Sigmoid colon (tissue), 7 donors: ENCODE measurements around the gene KCNF1. TPM values are rescaled to one million over a fixed set of nuclear protein-coding genes. Genes with fewer than 3 reads are reported as not detected.

Experiments
- DNase-seq: peaks from one replicate; pipeline ENCODE4 v3.0.0-alpha.2; 2019
- H3K27ac ChIP-seq, 4 donors: fragments of 200-600 bp; sonication (generic); one replicate each; pipeline ENCODE4 v1.5.1; 2016 to 2019; ENCODE audit warnings: mild to moderate bottlenecking in 1 of 4
- H3K27me3 ChIP-seq, 3 donors: fragments of 200-600 bp; sonication (generic); one replicate each; pipeline ENCODE4 v1.5.1; 2019; ENCODE audit warnings: mild to moderate bottlenecking in 1 of 3
- H3K36me3 ChIP-seq, 4 donors: fragments of 200-600 bp; sonication (generic); one replicate each; pipeline ENCODE4 v1.5.1; 2016 to 2019
- H3K4me1 ChIP-seq, 4 donors: fragments of 200-600 bp; sonication (generic); one replicate each; pipeline ENCODE4 v1.5.1; 2017 to 2019
- H3K4me3 ChIP-seq, 4 donors: fragments of 200-600 bp; sonication (generic); one replicate each; pipeline ENCODE4 v1.5.1; 2017 to 2019; ENCODE audit warnings: mild to moderate bottlenecking in 2 of 4, moderate library complexity in 1 of 4
- H3K9me3 ChIP-seq, 4 donors: fragments of 200-600 bp in 3 of 4; sonication (generic) in 3 of 4; one replicate each; pipeline versions ENCODE4 v1.5.1 to v1.6.1; 2013 to 2019
- CTCF ChIP-seq, 4 experiments: fragments of 450-650 bp in 3 of 4; fragments of 200-600 bp in 1 of 4; IDR thresholded peaks; one replicate each; pipeline ENCODE4 v1.5.1; 2016 to 2019; ENCODE audit warnings: antibody characterized with exemption in 4 of 4, mild to moderate bottlenecking in 3 of 4, moderate library complexity in 2 of 4
- EP300 ChIP-seq, 4 donors: sonication (generic); formaldehyde crosslinking; IDR thresholded peaks; one replicate each; pipeline ENCODE4 v1.6.1; 2017; ENCODE audit warnings: antibody characterized with exemption in 4 of 4
- POLR2A ChIP-seq, 2 donors: fragments of 450-650 bp; IDR thresholded peaks; one replicate each; pipeline ENCODE4 v1.6.1; 2016; ENCODE audit warnings: antibody characterized with exemption in 2 of 2, mild to moderate bottlenecking in 2 of 2, moderate library complexity in 2 of 2
- POLR2AphosphoS5 ChIP-seq, 4 donors: sonication (generic); formaldehyde crosslinking; IDR thresholded peaks; one replicate each; pipeline ENCODE4 v1.6.1; 2017; ENCODE audit warnings: antibody characterized with exemption in 4 of 4
- WGBS, 2 donors: extraction: QIAGEN DNeasy Blood & Tissue Kit; methylation state at CpG; one replicate each; pipeline ENCODE4 v1.1.7; 2013; 5-methylcytosine and 5-hydroxymethylcytosine counted together
- intact Hi-C: fragments of 100-400 bp; cut with DNase I; formaldehyde crosslinking; loops from one replicate; pipeline ENCODE4 v1.15.1; 2023
- polyA plus RNA-seq, 3 donors: library from polyadenylated mRNA; stranded (reverse); fragments of 200-250 nt; gene quantifications; one replicate each; pipeline ENCODE4 v1.2.3, GENCODE V29; 2013
- total RNA-seq, 4 donors: library from RNA; depleted of rRNA; stranded (reverse); fragments of >200 nt; gene quantifications; one replicate each; pipeline ENCODE4 v1.1.0, GENCODE V29; 2016
- donor health status: healthy with polysubstance abuse.
- donor health status: Bipolar disorder and iron deficiency.
- donor health status: healthy.

The KCNF1 gene
- total and polyA plus RNA-seq, 7 donors: 0.16 to 1.4 (median 0.94) TPM; not detected in 1

DNA sequence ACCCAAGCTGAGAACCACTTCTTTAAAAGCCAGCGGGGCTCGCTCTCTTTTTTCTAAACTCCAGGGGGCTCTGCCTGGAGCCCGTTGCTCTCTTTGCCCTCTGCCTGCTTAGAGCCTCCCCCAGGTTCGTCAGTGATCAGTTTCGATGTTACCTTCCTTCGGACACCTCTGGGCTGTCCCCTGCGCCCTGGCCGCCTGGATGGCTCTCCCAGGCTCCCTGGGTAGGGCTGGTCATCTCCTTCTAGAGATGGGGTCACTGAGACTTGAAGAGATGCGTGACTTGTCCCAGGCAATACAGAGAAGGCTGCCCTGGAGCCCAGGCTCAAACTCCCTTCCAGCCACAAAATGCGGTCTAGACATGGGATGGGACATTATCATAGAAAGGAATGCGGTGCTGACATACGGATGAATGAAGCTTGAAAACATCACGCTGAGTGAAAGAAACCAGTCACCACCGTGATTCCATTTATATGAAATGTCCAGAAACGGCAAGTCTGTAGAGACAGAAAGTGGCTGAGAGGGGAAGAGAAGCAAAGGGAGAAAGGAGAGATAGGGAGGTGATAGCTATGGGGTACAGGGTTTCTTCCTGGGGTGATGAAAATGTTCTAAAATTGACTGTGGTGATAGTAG, 14.6 kb downstream of the KCNF1 start:
- intact Hi-C loops: no loop called here
- Histone ChIP-seq H3K4me1 (no peaks in the 10 kb centered on the region), H3K27ac (no peak overlapping the region), H3K4me3 (no peak overlapping the region), H3K27me3 (peaks cover 0 to 15% (median 0%) of the 10 kb centered on the region in 3 donors), H3K9me3 (no peaks in the 10 kb centered on the region), H3K36me3 (no peaks in the 10 kb centered on the region)
- no peak for TF ChIP-seq POLR2A (IDR thresholded peaks at IDR 0.05)
- no peak for TF ChIP-seq EP300 (IDR thresholded peaks at IDR 0.05)
- no peak for TF ChIP-seq POLR2AphosphoS5 (IDR thresholded peaks at IDR 0.05)
- TF ChIP-seq CTCF (IDR thresholded peaks at IDR 0.05): no peak
- 76 to 77% methylated on average over 15 of the region's 15 CpGs for WGBS, 2 donors
- DNase-seq: peak; percentile 32

GRCh38 chr2:10930721-10931516, 19.2 kb downstream of the KCNF1 start:
- WGBS, 2 donors: 84% methylated on average over 12 of the region's 12 CpGs
- H3K27me3 ChIP-seq: no peaks in the 10 kb centered on the region
- DNase-seq: no peak
- no peaks in the 10 kb centered on the region for H3K36me3 ChIP-seq
- H3K27ac ChIP-seq: no peak overlapping the region
- TF ChIP-seq POLR2A (IDR thresholded peaks at IDR 0.05) (no peak), CTCF (IDR thresholded peaks at IDR 0.05) (no peak), POLR2AphosphoS5 (IDR thresholded peaks at IDR 0.05) (no peak), EP300 (IDR thresholded peaks at IDR 0.05) (no peak)
- H3K4me1 ChIP-seq: no peaks in the 10 kb centered on the region
- H3K4me3 ChIP-seq: no peak overlapping the region
- H3K9me3 ChIP-seq: no peaks in the 10 kb centered on the region
- intact Hi-C loops: no loop called here

DNA sequence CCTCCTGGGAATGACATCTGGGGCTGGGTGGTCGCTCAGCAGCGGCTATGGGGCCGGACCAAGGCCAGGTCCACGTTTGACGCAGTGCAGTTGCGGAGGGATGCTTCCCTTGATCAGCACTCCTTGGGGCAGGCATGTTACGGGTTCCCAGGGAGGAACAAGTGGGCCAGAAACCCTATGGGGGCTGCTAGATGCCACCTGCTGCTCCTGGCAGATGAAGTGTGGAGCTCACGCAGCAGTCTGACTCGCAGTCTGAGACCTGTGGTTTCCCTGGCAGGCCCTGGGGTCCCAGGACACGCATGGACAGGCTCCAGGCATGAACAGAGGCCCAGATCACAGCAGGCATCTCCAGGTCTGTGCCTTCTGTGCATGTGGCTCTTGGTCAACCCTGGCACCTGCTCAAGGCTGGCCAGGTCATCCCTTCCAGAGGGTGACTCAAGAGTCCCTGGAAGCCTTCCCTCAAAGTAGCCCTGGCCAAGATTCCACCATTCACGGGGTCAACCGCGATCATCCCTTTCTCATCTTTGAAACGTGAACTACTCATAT, 20.0 kb downstream of the KCNF1 start:
- intact Hi-C loops: no loop called here
- DNase-seq: no peak

DNA sequence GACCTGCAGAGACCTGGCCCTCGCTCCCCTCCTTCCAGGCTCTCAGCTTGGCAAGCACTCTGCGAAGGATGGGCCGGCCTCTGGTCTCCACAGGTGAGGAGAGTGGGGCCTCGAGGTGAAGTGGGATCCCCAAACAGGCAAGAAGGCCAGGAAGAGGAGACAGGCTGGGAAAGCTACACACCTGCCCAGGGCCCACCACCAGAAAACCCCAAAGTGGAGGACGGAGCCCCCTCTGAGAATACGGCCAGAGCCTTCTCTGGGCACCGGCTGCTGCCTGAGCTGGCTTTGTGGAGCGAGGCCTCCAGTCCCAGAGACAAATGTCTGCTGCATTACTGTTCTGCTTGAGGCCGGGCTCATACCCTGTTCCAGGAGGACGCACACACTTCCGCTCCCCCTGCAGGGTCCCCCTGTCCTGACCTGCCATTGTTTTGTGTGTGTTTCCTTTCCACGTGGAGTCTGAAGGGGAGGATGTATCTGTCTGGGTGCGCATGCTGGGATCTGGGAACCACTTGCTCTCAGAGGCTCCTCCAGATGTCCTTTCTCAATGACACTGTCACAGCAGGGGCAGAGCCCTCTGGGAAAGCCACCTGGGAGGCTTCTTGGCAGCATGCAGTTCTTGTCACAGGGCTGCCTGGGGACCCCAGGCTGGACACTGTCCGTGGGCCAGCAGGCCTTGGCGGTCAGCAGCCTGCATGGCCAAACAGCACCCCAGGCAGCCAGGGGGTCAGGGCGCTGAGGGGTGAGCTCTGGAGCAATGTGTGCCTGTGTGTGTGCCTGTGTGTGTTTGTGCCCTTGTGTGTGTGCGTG, 20.8 kb downstream of the KCNF1 start:
- TF ChIP-seq EP300 (IDR thresholded peaks at IDR 0.05) (no peak), POLR2A (IDR thresholded peaks at IDR 0.05) (no peak), CTCF (IDR thresholded peaks at IDR 0.05) (no peak), POLR2AphosphoS5 (IDR thresholded peaks at IDR 0.05) (no peak)
- Histone ChIP-seq H3K27ac (no peak overlapping the region), H3K9me3 (no peaks in the 10 kb centered on the region), H3K36me3 (no peaks in the 10 kb centered on the region), H3K27me3 (no peaks in the 10 kb centered on the region), H3K4me3 (no peak overlapping the region), H3K4me1 (no peaks in the 10 kb centered on the region)
- WGBS, 2 donors: 83 to 84% methylated on average over 17 of the region's 17 CpGs
- intact Hi-C loops: no loop called here
- DNase-seq: no peak

More for the DNA sequence above, 20.0 kb downstream of the KCNF1 start:
- Histone ChIP-seq H3K4me1 (no peaks in the 10 kb centered on the region), H3K36me3 (no peaks in the 10 kb centered on the region), H3K27me3 (no peaks in the 10 kb centered on the region), H3K27ac (no peak overlapping the region), H3K4me3 (no peak overlapping the region), H3K9me3 (no peaks in the 10 kb centered on the region)
- no peak for TF ChIP-seq EP300 (IDR thresholded peaks at IDR 0.05)
- 86 to 88% methylated on average over 14 of the region's 14 CpGs for WGBS, 2 donors
